Femur (tissue), 1 donor: Measurements from ENCODE around the gene GNG4.
A peak's percentile ranks its signal among the peaks of the same experiment; 100 is the strongest.

Source experiments
- DNase-seq: peaks from one replicate; pipeline ENCODE4 v3.0.0-alpha.2; 2017

Gene GNG4

GRCh38 chr1:235649368-235650163, at the start of gene GNG4:
Gene GNG4, minus strand, starts transcription at chr1:235649784. Its CDS starts 65,946 bp downstream, at chr1:235583838.
- DNase-seq: peak; percentile 54

GRCh38 chr1:235697508-235697907, 47.9 kb upstream of the GNG4 start:
- no peak for DNase-seq

- no peak for DNase-seq
Observed at GRCh38 chr1:235689356-235689755, 39.8 kb upstream of the GNG4 start.

- DNase-seq: no peak
Observed at GRCh38 chr1:235688096-235688495, 38.5 kb upstream of the GNG4 start.

- DNase-seq: no peak
Observed at GRCh38 chr1:235683653-235684052, 34.1 kb upstream of the GNG4 start.

GRCh38 chr1:235682216-235682615, 32.6 kb upstream of the GNG4 start:
- no peak for DNase-seq

GRCh38 chr1:235679644-235680043, 30.1 kb upstream of the GNG4 start:
- DNase-seq: no peak

GRCh38 chr1:235679005-235679404, 29.4 kb upstream of the GNG4 start:
- DNase-seq: no peak

- DNase-seq: no peak
Observed at GRCh38 chr1:235675152-235675890, 25.7 kb upstream of the GNG4 start.

- no peak for DNase-seq
Observed at GRCh38 chr1:235673981-235674380, 24.4 kb upstream of the GNG4 start.

- DNase-seq: no peak
Observed at GRCh38 chr1:235671992-235672391, 22.4 kb upstream of the GNG4 start.

- DNase-seq: no peak
Observed at GRCh38 chr1:235670157-235670776, 20.7 kb upstream of the GNG4 start.

GRCh38 chr1:235669277-235669676, 19.7 kb upstream of the GNG4 start:
- no peak for DNase-seq

GRCh38 chr1:235663628-235664027, 14.0 kb upstream of the GNG4 start:
- no peak for DNase-seq

GRCh38 chr1:235661568-235661967, 12.0 kb upstream of the GNG4 start:
- no peak for DNase-seq

- no peak for DNase-seq
Observed at GRCh38 chr1:235659186-235659771, 9.7 kb upstream of the GNG4 start.

GRCh38 chr1:235657747-235658526, 8.4 kb upstream of the GNG4 start:
- no peak for DNase-seq

- no peak for DNase-seq
Observed at GRCh38 chr1:235657269-235657668, 7.7 kb upstream of the GNG4 start.

- no peak for DNase-seq
Observed at GRCh38 chr1:235652364-235652763, 2.8 kb upstream of the GNG4 start.

- no peak for DNase-seq
Observed at GRCh38 chr1:235651170-235651806, 1.7 kb upstream of the GNG4 start.

GRCh38 chr1:235650341-235651169, 971 bp upstream of the GNG4 start:
- no peak for DNase-seq
